Sciatic nerve (tissue), 2 donors: Measurements from ENCODE around the gene PLP1. TPM values are rescaled to one million over a fixed set of nuclear protein-coding genes. Genes with fewer than 3 reads are reported as not detected.
A peak's percentile ranks its signal among the peaks of the same experiment; 100 is the strongest.
"Not testable (repeated sequence)": the region's sequence is repeated elsewhere in the genome, so short reads cannot be mapped to it uniquely, and the experiment has no call there.

Experiments
- ATAC-seq: fragments of 200-7000 bp; cut with Tn5 transposase; one replicate; pipeline ENCODE4 v1.9.1; 2020; ENCODE audit warnings: mild to moderate bottlenecking, moderate library complexity
- DNase-seq: peaks from one replicate; pipeline ENCODE4 v3.0.0-alpha.2; 2020; ENCODE audit warnings: low spot score
- intact Hi-C: fragments of 100-400 bp; cut with DNase I; formaldehyde crosslinking; loops from one replicate; pipeline ENCODE4 v1.14.2; 2022
- total RNA-seq: library from RNA; stranded (reverse); fragmentation: NEBNext Ultra II Directional; extraction: Animal tissue kit (Norgen Biotek cat#: 25700); gene quantifications from one replicate; pipeline ENCODE4 v1.2.1, GENCODE V29; 2021
- donor health status: DM: no; HTN: no; CAD: no.
- donor health status: DM: no; HTN: no; CAD: no.

PLP1 gene
- 637 TPM for total RNA-seq

GRCh38 chrX:103776546-103776945 lies at the start of gene PLP1:
Gene PLP1, plus strand, starts transcription at chrX:103776840. Its CDS starts 156 bp downstream, at chrX:103776996.
- ATAC-seq (peak; percentile 47), DNase-seq (no peak)
- intact Hi-C loops, result no loop called here

GRCh38 chrX:103727115-103727514 lies 49.5 kb upstream of the PLP1 start:
- ATAC-seq (no peak), DNase-seq (no peak)
- intact Hi-C loops, result no loop called here

GRCh38 chrX:103729015-103729414 lies 47.6 kb upstream of the PLP1 start:
- DNase-seq (no peak), ATAC-seq (no peak)
- intact Hi-C loops, result no loop called here

GRCh38 chrX:103730147-103730795 lies 46.4 kb upstream of the PLP1 start:
- no peak for DNase-seq
- intact Hi-C loops, result no loop called here
- no peak for ATAC-seq

GRCh38 chrX:103730796-103731493 lies 45.7 kb upstream of the PLP1 start:
- DNase-seq (no peak), ATAC-seq (peak; percentile 74)
- intact Hi-C loops, result no loop called here

GRCh38 chrX:103733017-103733416 lies 43.6 kb upstream of the PLP1 start:
- DNase-seq, result no peak
- no peak for ATAC-seq
- intact Hi-C loops, result no loop called here

GRCh38 chrX:103734125-103734760 lies 42.4 kb upstream of the PLP1 start:
- DNase-seq (no peak), ATAC-seq (no peak)
- intact Hi-C loops, result no loop called here

- ATAC-seq (no peak), DNase-seq (no peak)
- intact Hi-C loops, result no loop called here
Measured at GRCh38 chrX:103737696-103738095, 38.9 kb upstream of the PLP1 start.

- no peak for DNase-seq
- intact Hi-C loops, result no loop called here
- no peak for ATAC-seq
Measured at GRCh38 chrX:103739421-103739820, 37.2 kb upstream of the PLP1 start.

GRCh38 chrX:103741879-103742278 lies 34.8 kb upstream of the PLP1 start:
- intact Hi-C loops, result no loop called here
- DNase-seq (no peak), ATAC-seq (no peak)

- intact Hi-C loops, result no loop called here
- ATAC-seq (no peak), DNase-seq (no peak)
Measured at GRCh38 chrX:103742339-103742738, 34.3 kb upstream of the PLP1 start.

GRCh38 chrX:103747163-103747562 lies 29.5 kb upstream of the PLP1 start:
- ATAC-seq, result no peak
- DNase-seq, result no peak
- intact Hi-C loops, result no loop called here

- DNase-seq, result no peak
- ATAC-seq, result no peak
- intact Hi-C loops, result no loop called here
Measured at GRCh38 chrX:103754401-103754800, 22.2 kb upstream of the PLP1 start.

- ATAC-seq, result no peak
- no peak for DNase-seq
- intact Hi-C loops, result no loop called here
Measured at GRCh38 chrX:103756736-103757135, 19.9 kb upstream of the PLP1 start.

GRCh38 chrX:103758555-103758954 lies 18.1 kb upstream of the PLP1 start:
- intact Hi-C loops, result no loop called here
- no peak for ATAC-seq

GRCh38 chrX:103763541-103763940 lies 13.1 kb upstream of the PLP1 start:
- ATAC-seq, intact Hi-C loops, DNase-seq: not testable (repeated sequence)

More at GRCh38 chrX:103758555-103758954, 18.1 kb upstream of the PLP1 start:
- DNase-seq, result no peak

- intact Hi-C loops, DNase-seq, ATAC-seq: not testable (repeated sequence)
Measured at GRCh38 chrX:103766813-103767555, 9.7 kb upstream of the PLP1 start.

GRCh38 chrX:103773445-103773844 lies 3.2 kb upstream of the PLP1 start:
- intact Hi-C loops, result loop anchor here (2.0 kb wide), 1 partner anchor 51 kb away; no protein-coding TSS in a partner anchor
- ATAC-seq, result no peak
- no peak for DNase-seq

GRCh38 chrX:103774070-103774642 lies 2.5 kb upstream of the PLP1 start:
- peak; percentile 59 for ATAC-seq
- intact Hi-C loops, result no loop called here
- no peak for DNase-seq
